ENCODE measurements around the gene SKIC2. TPM values are rescaled to one million over a fixed set of nuclear protein-coding genes. Genes with fewer than 3 reads are reported as not detected.

Gene SKIC2
- total RNA-seq, 1 donor from 2014 or later: 49.1 TPM

DNA sequence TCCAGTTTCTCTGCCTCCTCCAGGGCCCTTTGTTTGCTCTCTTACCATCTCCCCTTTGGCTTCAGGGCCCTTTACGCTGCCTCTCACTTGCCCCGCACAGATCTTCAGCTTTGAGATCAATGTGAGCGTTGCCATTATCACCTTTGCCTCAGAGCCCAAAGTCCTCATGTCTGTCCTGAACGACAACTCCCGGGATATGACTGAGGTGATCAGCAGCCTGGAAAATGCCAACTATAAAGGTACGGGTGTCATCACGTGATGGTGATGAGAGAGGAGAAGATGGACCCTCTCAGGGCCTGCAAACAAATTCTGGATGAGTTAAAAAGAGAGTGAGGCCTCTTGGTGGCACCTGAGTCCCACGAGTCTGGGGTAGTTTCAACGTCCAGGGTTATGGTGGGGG lies 23.2 kb upstream of the SKIC2 start:
- Histone ChIP-seq H3K4me3 (ENCODE audit: low read depth, low read length) (no peak overlapping the region), H3K36me3 (ENCODE audit: control insufficient read depth, insufficient read depth, low read length) (no peaks in the 10 kb centered on the region), H3K27me3 (ENCODE audit: control insufficient read depth, insufficient read depth, low read length) (peaks cover 2% of the 10 kb centered on the region)
- DNase-seq (ENCODE audit: low read depth): no peak
- TF ChIP-seq, protein P1, sequence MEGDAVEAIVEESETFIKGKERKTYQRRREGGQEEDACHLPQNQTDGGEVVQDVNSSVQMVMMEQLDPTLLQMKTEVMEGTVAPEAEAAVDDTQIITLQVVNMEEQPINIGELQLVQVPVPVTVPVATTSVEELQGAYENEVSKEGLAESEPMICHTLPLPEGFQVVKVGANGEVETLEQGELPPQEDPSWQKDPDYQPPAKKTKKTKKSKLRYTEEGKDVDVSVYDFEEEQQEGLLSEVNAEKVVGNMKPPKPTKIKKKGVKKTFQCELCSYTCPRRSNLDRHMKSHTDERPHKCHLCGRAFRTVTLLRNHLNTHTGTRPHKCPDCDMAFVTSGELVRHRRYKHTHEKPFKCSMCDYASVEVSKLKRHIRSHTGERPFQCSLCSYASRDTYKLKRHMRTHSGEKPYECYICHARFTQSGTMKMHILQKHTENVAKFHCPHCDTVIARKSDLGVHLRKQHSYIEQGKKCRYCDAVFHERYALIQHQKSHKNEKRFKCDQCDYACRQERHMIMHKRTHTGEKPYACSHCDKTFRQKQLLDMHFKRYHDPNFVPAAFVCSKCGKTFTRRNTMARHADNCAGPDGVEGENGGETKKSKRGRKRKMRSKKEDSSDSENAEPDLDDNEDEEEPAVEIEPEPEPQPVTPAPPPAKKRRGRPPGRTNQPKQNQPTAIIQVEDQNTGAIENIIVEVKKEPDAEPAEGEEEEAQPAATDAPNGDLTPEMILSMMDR (IDR thresholded peaks at IDR 0.05; ENCODE audit: insufficient read depth, low read length, poor library complexity, severe bottlenecking): no peak

DNA sequence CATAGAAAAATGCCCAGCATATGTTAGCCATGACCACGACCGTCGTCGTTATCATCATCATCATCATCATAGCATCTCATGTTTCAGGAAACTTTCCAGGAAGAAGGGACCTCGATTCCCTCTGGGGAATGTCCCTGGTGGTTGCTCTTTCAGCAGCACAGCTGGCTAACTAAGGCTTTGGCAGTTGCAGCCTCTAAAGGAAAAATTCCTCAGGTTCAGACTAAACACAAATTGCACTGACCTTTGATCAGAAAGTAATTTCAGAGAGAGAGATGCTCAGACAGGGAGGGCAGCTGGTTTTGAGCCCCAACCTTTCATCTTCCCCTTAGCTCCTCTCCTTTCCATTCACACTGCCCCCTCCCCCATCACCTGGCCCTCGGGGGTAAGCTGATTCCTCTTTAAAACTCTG lies 18.7 kb upstream of the SKIC2 start:
- TF ChIP-seq, protein P1 (IDR thresholded peaks at IDR 0.05; ENCODE audit: insufficient read depth, low read length, poor library complexity, severe bottlenecking): no peak

DNA sequence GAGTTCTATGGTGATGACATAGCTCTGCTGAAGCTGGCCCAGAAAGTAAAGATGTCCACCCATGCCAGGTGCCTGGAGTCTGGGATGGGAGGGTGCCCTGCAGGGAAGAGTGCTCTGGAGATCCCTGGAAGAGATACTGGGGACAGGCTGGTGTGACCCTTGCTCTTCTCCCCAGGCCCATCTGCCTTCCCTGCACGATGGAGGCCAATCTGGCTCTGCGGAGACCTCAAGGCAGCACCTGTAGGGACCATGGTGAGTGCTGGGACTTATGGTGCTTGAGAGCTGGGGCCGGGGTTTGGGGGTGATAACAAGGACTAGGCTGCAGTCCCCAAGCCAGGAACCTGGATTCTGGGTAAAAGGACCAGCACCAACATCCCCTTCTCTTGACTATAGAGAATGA lies 15.2 kb upstream of the SKIC2 start:
- H3K4me3 ChIP-seq (ENCODE audit: low read depth, low read length): no peak overlapping the region
- TF ChIP-seq, protein P1 (IDR thresholded peaks at IDR 0.05; ENCODE audit: insufficient read depth, low read length, poor library complexity, severe bottlenecking): no peak
- peaks cover 14% of the 10 kb centered on the region for H3K27me3 ChIP-seq (ENCODE audit: control insufficient read depth, insufficient read depth, low read length)
- H3K36me3 ChIP-seq (ENCODE audit: control insufficient read depth, insufficient read depth, low read length): no peaks in the 10 kb centered on the region
- no peak for DNase-seq (ENCODE audit: low read depth)

More for the DNA sequence above, 18.7 kb upstream of the SKIC2 start:
- peaks cover 11% of the 10 kb centered on the region for H3K27me3 ChIP-seq (ENCODE audit: control insufficient read depth, insufficient read depth, low read length)
- H3K36me3 ChIP-seq (ENCODE audit: control insufficient read depth, insufficient read depth, low read length): no peaks in the 10 kb centered on the region
- H3K4me3 ChIP-seq (ENCODE audit: low read depth, low read length): no peak overlapping the region
- DNase-seq (ENCODE audit: low read depth): peak; percentile 12

DNA sequence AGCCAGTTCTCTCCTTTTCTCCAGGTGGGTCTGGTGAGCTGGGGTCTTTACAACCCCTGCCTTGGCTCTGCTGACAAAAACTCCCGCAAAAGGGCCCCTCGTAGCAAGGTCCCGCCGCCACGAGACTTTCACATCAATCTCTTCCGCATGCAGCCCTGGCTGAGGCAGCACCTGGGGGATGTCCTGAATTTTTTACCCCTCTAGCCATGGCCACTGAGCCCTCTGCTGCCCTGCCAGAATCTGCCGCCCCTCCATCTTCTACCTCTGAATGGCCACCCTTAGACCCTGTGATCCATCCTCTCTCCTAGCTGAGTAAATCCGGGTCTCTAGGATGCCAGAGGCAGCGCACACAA lies 13.8 kb upstream of the SKIC2 start:
- Histone ChIP-seq H3K4me3 (ENCODE audit: low read depth, low read length) (no peak overlapping the region), H3K36me3 (ENCODE audit: control insufficient read depth, insufficient read depth, low read length) (no peaks in the 10 kb centered on the region), H3K27me3 (ENCODE audit: control insufficient read depth, insufficient read depth, low read length) (peaks cover 14% of the 10 kb centered on the region)
- DNase-seq (ENCODE audit: low read depth): no peak
- TF ChIP-seq, protein P1 (IDR thresholded peaks at IDR 0.05; ENCODE audit: insufficient read depth, low read length, poor library complexity, severe bottlenecking): no peak

DNA sequence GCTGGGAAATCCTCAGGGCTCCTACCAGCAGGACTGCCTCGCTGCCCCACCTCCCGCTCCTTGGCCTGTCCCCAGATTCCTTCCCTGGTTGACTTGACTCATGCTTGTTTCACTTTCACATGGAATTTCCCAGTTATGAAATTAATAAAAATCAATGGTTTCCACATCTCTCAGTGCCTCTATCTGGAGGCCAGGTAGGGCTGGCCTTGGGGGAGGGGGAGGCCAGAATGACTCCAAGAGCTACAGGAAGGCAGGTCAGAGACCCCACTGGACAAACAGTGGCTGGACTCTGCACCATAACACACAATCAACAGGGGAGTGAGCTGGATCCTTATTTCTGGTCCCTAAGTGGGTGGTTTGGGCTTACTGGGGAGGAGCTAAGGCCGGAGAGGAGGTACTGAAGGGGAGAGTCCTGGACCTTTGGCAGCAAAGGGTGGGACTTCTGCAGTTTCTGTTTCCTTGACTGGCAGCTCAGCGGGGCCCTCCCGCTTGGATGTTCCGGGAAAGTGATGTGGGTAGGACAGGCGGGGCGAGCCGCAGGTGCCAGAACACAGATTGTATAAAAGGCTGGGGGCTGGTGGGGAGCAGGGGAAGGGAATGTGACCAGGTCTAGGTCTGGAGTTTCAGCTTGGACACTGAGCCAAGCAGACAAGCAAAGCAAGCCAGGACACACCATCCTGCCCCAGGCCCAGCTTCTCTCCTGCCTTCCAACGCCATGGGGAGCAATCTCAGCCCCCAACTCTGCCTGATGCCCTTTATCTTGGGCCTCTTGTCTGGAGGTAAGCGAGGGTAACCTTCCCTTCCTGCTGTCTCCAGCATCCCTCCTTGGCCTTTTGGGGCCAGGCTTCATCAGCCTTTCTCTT lies 13.2 kb upstream of the SKIC2 start, which contains the start of gene CFB:
Gene CFB (plus strand): TSS at position 589 of the 863 bp plus-strand sequence. CDS start 127 bp downstream, at position 716.
- no peaks in the 10 kb centered on the region for H3K36me3 ChIP-seq (ENCODE audit: control insufficient read depth, insufficient read depth, low read length)
- TF ChIP-seq, protein P1 (IDR thresholded peaks at IDR 0.05; ENCODE audit: insufficient read depth, low read length, poor library complexity, severe bottlenecking): no peak
- H3K27me3 ChIP-seq (ENCODE audit: control insufficient read depth, insufficient read depth, low read length): peaks cover 14% of the 10 kb centered on the region
- peak; percentile 29 for DNase-seq (ENCODE audit: low read depth)
- H3K4me3 ChIP-seq (ENCODE audit: low read depth, low read length): no peak within 1 kb of the TSS
